Neural crest cell (in vitro differentiated cells): ENCODE results near the gene THSD7A. TPM values are rescaled to one million over a fixed set of nuclear protein-coding genes. Genes with fewer than 3 reads are reported as not detected.

Experiments
- DNase-seq: peaks from one replicate; pipeline ENCODE4 v3.0.0; 2021; ENCODE audit warnings: low read depth, mixed read lengths, low spot score
- H3K27ac Mint-ChIP-seq: one replicate; pipeline ENCODE4 v1.8.0; 2021; ENCODE audit warnings: mild to moderate bottlenecking, mixed read lengths; ENCODE audit not compliant: unreplicated experiment
- H3K27me3 Mint-ChIP-seq: 2 replicates; pipeline ENCODE4 v1.8.0; 2021; ENCODE audit warnings: low read depth, mild to moderate bottlenecking, mixed read lengths
- H3K36me3 Mint-ChIP-seq: 2 replicates; pipeline ENCODE4 v1.8.0; 2021; ENCODE audit warnings: low read depth, mild to moderate bottlenecking, mixed read lengths
- H3K4me1 Mint-ChIP-seq: 2 replicates; pipeline ENCODE4 v1.8.0; 2021; ENCODE audit warnings: mixed read lengths
- H3K4me3 Mint-ChIP-seq: one replicate; pipeline ENCODE4 v1.8.0; 2021; ENCODE audit warnings: mild to moderate bottlenecking, mixed read lengths
- H3K9me3 Mint-ChIP-seq: 2 replicates; pipeline ENCODE4 v1.8.0; 2021; ENCODE audit warnings: mixed read lengths
- total RNA-seq: library from RNA; stranded (reverse); gene quantifications from 2 replicates; pipeline ENCODE4 v1.2.1, GENCODE V29; 2021
- TF ChIP-seq, protein P1 (sequence below): fragments of 200-600 bp; sonication (generic); conservative IDR thresholded peaks from 2 replicates; pipeline ENCODE4 v1.5.0; 2021; ENCODE audit warnings: antibody characterized with exemption, mild to moderate bottlenecking

The THSD7A gene
- total RNA-seq, 1 donor from 2014 or later: 4.8 TPM

DNA sequence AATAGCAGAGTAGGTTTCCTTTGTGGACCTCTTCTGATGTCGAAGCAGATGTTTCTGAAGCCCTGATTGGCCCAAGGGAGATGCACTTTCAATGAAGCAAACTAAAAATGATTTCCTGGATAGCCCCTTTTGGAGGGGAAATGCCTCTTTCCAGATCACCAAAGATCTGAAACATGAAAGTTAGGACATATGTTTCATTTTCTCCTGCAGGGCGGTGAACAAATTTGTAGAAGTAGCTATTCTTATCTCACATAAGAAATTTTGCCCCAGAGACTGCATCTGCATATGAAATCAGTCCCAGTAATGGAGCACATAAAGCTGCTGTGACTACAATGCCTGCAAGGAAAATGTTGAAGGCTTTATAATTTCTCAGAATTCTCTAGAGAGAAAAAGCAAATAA, 56.0 kb downstream of the THSD7A start:
- no peak for DNase-seq
- Mint-ChIP-seq H3K27me3 (no peaks in the 10 kb centered on the region), H3K4me1 (no peaks in the 10 kb centered on the region), H3K9me3 (peaks cover 5% of the 10 kb centered on the region), H3K36me3 (no peaks in the 10 kb centered on the region), H3K27ac (no peak overlapping the region), H3K4me3 (no peak overlapping the region)
- TF ChIP-seq, protein P1, sequence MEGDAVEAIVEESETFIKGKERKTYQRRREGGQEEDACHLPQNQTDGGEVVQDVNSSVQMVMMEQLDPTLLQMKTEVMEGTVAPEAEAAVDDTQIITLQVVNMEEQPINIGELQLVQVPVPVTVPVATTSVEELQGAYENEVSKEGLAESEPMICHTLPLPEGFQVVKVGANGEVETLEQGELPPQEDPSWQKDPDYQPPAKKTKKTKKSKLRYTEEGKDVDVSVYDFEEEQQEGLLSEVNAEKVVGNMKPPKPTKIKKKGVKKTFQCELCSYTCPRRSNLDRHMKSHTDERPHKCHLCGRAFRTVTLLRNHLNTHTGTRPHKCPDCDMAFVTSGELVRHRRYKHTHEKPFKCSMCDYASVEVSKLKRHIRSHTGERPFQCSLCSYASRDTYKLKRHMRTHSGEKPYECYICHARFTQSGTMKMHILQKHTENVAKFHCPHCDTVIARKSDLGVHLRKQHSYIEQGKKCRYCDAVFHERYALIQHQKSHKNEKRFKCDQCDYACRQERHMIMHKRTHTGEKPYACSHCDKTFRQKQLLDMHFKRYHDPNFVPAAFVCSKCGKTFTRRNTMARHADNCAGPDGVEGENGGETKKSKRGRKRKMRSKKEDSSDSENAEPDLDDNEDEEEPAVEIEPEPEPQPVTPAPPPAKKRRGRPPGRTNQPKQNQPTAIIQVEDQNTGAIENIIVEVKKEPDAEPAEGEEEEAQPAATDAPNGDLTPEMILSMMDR: no peak

DNA sequence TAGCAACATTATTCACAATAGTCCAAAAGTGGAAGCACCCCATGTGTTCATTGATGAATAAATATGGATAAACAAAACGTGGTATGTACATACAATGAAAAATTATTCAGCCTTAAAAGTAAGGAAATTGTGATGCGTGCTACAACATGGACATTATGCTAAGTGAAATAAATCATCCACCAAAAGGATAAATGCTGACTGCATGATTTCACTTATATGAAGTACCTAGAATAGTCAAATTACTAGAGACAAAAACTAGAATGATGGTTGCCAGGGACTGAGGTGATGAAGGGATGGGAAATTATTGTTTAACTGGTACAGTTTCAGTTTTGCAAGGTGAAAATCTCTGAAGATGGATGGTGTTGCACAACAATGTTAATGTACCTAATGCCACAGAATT, 56.6 kb downstream of the THSD7A start:
- no peaks in the 10 kb centered on the region for H3K27me3 Mint-ChIP-seq
- no peak overlapping the region for H3K27ac Mint-ChIP-seq
- TF ChIP-seq, protein P1: no peak

DNA sequence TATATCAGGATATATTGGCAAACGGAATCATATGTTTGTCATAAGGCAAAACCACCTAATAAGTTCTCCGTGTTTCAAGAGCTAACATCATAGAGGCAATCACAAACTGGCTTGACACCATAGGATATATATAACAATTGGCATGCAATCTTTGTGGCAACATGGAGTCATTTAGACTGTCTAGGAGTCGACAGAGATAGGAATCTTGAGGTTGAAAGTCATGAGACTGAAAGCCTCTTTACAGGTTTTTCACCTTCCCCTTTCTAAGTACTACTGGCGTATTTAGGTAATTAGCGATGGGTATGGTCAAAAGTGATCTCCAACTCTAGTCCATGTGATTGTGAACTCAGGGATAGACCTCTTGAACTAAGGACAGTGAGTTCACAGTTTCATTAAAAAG, 63.7 kb downstream of the THSD7A start:
- H3K27ac Mint-ChIP-seq: no peak overlapping the region
- H3K4me3 Mint-ChIP-seq: no peak overlapping the region
- H3K36me3 Mint-ChIP-seq: no peaks in the 10 kb centered on the region
- peaks cover 8% of the 10 kb centered on the region for H3K4me1 Mint-ChIP-seq
- DNase-seq: no peak
- TF ChIP-seq, protein P1: no peak
- H3K9me3 Mint-ChIP-seq: no peaks in the 10 kb centered on the region
- H3K27me3 Mint-ChIP-seq: no peaks in the 10 kb centered on the region

More for the DNA sequence above, 56.6 kb downstream of the THSD7A start:
- Mint-ChIP-seq H3K4me3 (no peak overlapping the region), H3K36me3 (no peaks in the 10 kb centered on the region), H3K9me3 (peaks cover 5% of the 10 kb centered on the region), H3K4me1 (no peaks in the 10 kb centered on the region)
- DNase-seq: no peak

DNA sequence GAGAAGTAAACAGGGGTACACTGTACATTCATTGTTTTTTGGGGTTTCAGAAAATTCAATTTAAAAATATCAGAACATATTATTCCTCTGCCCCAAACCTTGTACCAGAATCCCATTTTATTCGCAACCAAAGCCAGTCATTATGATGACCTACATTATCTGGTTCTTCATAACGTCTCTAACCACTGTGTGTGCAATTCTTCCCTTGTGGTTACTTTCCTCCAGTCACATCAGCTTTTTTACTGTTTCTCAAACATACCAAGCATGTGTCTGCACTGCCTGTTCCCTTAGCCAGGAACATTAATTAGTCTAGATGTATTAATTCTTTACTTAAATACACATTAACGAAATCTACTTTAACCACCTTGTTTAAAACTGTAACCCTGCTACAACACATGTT, 64.8 kb downstream of the THSD7A start:
- Mint-ChIP-seq H3K36me3 (no peaks in the 10 kb centered on the region), H3K9me3 (peaks cover 3% of the 10 kb centered on the region), H3K27ac (no peak overlapping the region), H3K27me3 (no peaks in the 10 kb centered on the region), H3K4me1 (peaks cover 8% of the 10 kb centered on the region), H3K4me3 (no peak overlapping the region)
- TF ChIP-seq, protein P1: no peak
- DNase-seq: no peak

DNA sequence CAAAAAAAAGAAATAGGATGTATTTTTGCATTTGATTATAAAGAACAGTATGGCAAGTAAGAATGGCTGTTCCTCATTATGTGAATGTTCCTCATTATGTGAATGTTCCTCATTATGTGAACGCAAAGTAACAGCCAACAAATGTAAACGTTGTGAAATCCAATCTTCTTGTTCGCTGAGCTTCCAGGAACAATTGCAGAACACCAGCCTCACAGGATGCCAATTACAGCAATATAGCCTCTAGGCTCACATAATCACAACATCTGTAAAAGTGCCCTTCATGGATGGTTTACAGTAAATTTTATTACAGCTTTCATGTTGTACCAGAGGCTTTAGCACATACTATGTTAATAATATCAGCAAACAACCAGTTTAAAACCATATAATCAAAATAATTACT, 71.6 kb downstream of the THSD7A start:
- H3K9me3 Mint-ChIP-seq: peaks cover 3% of the 10 kb centered on the region
- H3K27ac Mint-ChIP-seq: no peak overlapping the region
- H3K36me3 Mint-ChIP-seq: no peaks in the 10 kb centered on the region
- no peaks in the 10 kb centered on the region for H3K4me1 Mint-ChIP-seq
- no peak for DNase-seq
- TF ChIP-seq, protein P1: no peak
- no peaks in the 10 kb centered on the region for H3K27me3 Mint-ChIP-seq
- no peak overlapping the region for H3K4me3 Mint-ChIP-seq

DNA sequence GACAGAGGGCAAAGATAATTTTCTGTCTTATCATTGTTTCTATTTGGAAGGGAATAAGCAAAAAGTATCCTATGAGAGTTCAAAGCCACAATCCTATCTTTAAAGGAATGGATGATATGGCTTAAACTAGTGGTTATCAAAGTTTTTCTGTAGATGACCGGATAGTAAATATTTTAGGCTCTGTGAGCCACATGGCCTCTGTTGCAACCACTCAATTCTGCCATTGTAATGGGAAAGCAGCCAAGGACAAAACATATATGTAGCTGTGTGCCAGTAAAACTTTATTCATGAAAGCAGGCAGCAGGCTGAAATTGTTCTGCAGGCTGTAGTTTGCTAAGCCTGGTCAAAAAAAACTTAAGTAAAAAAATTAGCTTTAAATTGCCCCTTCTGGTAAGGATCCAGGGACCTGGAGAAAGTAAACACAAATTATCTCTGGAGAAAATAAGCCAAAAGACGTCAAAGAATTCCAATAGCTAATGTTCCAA, 73.3 kb downstream of the THSD7A start:
- Mint-ChIP-seq H3K4me3 (no peak overlapping the region), H3K27me3 (no peaks in the 10 kb centered on the region), H3K9me3 (peaks cover 3% of the 10 kb centered on the region), H3K4me1 (peaks cover under 1% of the 10 kb centered on the region), H3K27ac (no peak overlapping the region), H3K36me3 (no peaks in the 10 kb centered on the region)
- no peak for DNase-seq
- TF ChIP-seq, protein P1: no peak
